GM18498 (cell line): Measurements from ENCODE around the gene AHCTF1.
"Not testable (repeated sequence)": the region's sequence is repeated elsewhere in the genome, so short reads cannot be mapped to it uniquely, and the experiment has no call there.

Experiments used
- ATAC-seq: cut with Tn5 transposase; IDR thresholded peaks from one replicate; pipeline ENCODE4 v1.9.1; 2021; ENCODE audit warnings: mild to moderate bottlenecking, moderate library complexity; ENCODE audit not compliant: unreplicated experiment

Gene AHCTF1

DNA sequence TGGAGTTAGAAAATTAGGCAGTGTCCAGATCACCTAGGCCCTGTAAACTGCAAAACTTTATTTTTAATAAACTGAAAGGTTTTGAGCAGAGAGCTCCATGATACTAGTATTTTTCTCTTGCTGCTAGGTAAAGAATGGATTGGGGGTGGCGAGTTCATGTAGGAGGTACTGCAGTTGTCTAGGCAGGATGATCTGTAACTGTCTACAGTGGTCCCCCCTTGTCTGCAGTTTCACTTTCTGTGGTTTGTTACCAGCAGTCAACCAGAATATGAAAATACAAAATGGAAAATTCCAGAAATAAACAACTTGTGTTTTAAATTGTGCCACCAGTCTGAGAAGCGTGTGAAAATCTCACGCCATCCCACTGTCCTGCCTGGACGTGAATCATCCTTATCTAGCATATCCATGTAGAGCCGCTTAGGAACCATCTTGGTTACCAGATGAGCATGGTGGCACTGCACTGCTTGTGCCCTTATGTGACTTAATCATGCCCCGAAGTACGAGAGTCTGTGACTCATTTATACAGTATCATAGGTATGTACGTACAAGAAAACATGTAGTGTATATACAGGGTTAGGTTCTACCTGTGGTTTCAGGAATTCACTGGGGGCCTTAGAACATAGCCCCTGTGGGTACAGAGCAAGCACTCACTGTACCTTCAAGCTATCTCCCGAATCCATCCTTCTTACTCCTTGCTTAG is 94.2 kb downstream of the AHCTF1 start:
- peak; percentile 68 for ATAC-seq

DNA sequence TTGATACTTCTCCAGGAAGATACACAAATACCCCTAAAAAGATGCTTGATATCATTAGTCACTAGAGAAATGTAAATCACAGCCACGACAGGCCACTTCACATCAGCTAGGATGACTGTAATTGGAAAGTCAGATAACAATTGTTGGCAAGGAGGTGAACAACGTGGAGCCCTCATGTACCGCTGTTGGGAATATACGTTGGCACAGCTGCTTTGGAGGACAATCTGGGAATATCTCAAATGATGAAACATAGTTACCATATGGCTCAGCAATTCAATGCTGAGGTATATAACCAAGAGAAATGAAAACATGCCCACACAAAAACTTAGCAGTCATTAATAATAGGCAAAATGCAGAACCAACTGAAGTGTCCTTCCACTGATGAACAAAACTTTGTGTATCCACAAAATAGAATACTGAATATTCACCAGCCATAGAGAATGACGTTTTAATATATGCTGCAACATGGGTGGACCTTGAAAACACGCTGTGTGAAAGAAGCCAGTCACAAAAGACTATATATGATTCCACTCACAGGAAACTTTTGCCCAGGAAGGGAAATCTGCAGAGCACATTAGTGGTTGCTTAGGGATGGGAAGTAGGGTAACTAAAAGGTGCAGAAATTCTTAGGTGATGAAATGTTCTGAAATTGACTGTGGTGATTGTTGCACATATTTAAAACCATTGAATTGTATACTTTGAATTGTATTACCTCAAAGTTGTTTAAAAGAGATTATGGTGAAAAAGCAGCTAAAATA is 95.4 kb downstream of the AHCTF1 start:
- no peak for ATAC-seq

DNA sequence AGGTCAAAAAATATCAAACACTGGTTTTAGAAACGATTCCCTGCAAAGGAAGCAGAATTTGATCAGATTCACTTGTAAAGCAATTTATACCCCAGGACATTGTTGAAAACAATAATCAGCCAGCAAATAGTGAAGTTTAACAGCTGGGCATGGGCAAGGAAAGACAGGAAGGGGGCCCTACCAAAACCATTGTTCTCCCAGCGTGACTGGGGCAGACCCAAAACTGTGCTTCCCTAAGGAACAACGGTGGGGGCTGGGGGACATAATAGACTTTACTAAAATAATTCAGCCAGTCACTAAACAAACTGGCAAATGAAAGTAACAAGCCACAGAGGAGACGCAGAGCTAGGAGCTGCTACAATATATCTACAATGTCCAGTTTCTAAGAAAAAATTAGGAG is 100.2 kb downstream of the AHCTF1 start:
- ATAC-seq: no peak

GRCh38 chr1:246828818-246829217 is 102.9 kb downstream of the AHCTF1 start:
- ATAC-seq: no peak

DNA sequence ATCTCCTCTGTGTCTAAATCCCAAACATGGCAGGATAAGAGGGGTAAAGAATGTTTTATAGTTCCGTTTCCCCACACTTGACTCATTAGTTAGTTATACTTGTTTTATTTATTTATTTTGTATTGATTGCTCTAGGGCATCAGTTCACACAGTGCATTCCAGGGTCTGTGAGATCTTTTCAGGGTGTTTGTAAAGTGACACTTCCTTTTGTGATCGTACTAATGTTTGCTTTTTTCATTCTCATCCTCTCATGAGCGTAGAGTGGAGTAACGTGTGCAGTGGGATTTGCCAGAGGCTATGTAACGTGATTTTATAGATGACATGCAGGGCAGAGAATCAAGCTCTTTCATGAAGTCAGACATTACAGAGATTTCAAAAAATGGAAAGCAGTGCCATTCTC is 104.4 kb downstream of the AHCTF1 start:
- ATAC-seq: no peak

GRCh38 chr1:246825557-246826175 is 106.1 kb downstream of the AHCTF1 start:
- no peak for ATAC-seq

DNA sequence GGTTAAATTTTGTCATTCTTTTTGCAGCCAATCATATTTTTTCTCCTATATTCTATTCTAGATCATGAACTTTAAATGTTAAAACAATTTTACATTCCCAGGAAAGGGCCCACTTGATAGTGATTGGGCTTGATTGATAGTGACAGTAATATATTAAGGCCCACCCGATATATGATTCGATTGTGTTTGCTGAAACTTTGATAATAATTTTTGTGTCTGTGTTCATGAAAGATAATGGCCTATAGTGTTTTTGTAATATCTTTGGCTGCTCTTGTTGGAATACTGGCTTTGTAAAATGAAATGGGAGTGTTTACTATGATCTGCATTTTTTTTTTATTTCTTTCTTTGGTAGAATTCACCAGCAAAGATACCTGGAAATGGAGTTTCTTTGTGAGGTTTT is 107.2 kb downstream of the AHCTF1 start:
- no peak for ATAC-seq

- not testable (repeated sequence) for ATAC-seq
Observed at GRCh38 chr1:246822154-246822553, 109.6 kb downstream of the AHCTF1 start.

DNA sequence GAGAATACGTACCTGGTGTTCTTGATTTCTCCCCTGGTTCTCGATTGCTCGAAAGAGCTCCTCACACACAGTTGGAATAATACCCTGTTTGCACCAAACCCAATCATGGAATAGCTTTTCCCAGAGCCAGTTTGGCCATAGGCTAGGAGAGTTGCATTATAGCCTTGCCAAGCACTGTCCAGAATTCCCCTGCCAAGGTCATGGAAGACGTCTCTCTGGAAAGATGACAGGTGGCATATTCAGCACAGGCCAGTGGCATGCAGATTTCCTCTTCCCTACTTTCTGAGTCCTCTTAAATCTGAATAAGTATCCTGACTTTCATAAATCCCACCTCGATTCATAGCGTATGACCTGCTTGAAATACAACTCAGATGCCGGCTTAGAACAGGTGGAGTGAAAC is 111.1 kb downstream of the AHCTF1 start:
- no peak for ATAC-seq

DNA sequence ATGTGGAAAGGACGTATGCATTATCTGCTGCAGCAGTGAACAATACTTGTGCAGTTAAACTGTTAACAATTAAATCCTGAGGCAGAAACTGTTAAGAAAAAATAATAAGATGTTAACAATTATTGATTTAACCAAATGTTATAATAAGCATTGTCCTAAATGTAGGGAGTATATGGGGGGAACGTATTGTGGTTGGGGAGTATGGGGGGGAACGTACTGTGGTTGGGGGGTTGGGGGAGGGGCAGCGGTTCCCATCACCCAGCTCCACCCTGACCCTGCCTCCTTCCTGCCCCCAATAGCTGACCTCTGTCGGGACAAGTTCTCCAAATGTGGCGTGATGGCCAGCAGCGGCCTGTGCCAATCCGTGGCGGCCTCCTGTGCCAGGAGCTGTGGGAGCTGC is 114.0 kb downstream of the AHCTF1 start:
- ATAC-seq: not testable (repeated sequence)

DNA sequence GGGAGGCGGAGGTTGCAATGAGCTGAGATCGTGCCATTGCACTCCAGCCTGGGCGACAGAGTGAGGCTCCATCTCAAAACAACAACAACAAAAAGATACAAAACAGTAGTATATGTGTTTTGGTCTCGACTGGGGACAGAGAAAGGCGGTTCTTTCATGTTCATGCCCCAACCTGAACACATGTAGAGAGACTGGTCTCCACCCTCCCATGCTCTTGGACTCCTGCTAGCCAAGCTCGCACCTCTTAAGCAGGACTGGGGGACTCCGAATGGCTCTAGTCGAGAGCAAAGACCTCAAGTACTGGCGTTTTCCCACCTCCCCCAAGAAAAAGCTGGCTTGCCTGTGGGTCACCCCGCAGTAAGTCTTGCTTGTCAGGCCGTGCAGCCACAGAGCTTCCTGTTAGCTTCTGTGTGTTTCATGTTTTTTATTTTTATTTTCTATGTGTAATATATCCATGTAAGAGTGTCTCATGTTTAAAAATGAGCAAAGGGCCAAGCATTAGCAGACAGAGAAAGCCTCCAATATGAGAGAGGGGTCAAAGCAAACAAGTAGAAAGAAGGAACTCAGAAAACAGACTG is 116.0 kb downstream of the AHCTF1 start:
- peak; percentile 74 for ATAC-seq

DNA sequence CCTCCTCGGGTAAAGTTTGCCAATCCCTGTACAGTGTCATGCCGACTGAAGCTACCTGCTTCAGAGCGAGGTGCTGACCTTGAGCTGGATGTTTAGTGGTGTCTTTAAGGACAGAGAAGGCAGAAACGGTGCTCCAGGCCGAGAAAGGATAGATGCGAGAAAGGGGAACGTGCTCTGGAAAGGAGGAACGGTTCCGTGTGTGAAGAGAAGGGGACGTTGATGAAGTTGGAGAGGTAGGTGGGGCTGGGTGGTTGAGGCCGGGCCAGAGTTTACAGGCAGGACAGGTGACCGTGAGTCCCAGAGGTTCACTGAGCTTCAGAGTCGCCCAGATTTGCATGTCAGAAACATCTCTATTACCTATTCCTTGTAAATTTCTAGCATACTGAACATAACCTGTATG is 116.9 kb downstream of the AHCTF1 start:
- ATAC-seq: no peak

- not testable (repeated sequence) for ATAC-seq
Observed at GRCh38 chr1:246813325-246813724, 118.4 kb downstream of the AHCTF1 start.

DNA sequence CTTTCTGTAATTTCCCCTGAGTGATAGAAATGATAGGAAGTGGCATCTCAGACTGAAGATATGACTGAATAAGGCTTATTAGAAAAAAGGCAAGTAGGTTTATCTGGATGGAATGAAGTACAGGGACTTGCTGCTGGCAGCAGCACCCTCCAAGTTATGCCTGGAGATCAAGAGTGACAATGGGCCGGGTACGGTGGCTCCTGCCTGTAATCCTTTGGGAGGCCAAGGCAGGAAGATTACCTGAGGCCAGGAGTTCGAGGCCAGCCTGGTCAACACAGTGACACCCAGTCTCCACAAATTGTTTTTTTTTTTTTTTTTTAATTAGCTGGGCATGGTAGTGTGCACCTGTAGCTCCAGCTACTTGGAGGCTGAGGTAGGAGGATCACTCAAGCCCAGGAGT is 119.8 kb downstream of the AHCTF1 start:
- no peak for ATAC-seq

- ATAC-seq: no peak
Observed at GRCh38 chr1:246809473-246809872, 122.3 kb downstream of the AHCTF1 start.

DNA sequence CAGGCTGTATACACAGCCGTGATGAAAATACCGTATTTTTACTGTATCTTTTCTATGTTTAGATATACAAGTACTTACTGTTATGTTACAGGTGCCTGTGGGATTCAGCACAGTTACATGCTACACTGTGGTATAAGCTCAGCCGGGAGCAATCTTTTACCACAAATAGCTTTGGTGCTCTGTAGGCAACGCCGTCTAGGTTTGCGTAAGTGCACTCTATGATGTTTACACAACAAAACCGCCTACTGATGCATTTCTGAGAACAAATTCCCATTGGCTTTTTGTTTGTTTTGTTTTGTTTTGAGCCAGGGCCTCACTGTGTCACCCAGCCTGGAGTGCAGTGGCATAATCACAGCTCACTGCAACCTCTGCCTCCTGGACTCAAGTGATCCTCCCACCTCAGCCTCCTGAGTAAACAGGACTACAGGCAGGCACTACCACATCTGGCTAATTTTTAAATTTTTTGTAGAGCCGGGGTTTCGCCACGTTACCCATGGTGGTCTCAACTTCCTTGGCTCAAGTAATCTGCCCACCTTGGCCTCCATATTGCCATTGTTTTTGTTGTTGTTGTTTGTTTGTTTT is 126.5 kb downstream of the AHCTF1 start:
- no peak for ATAC-seq

GRCh38 chr1:246803883-246804282 is 127.9 kb downstream of the AHCTF1 start:
- no peak for ATAC-seq

GRCh38 chr1:246803373-246803772 is 128.4 kb downstream of the AHCTF1 start:
- no peak for ATAC-seq

GRCh38 chr1:246801241-246802020 is 130.3 kb downstream of the AHCTF1 start:
- ATAC-seq: no peak

DNA sequence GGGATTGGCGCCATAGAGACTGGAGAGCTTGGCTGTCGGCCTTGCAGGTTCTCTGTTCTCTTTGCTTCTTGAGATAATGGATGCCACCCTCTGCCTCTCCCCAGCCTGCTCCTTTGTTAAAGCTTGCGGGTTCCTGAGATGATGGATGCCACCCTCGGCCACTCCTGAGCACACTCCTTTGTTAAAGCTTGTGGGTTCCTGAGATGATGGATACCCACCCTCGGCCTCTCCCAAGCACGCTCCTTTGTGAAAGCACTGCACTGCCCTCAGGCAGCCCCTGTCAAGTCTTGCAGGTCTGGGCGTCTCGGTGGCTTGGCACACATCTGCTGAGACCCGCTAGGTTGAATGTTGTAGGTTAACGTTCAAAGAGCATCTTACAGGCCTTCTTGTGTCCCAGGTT is 131.0 kb downstream of the AHCTF1 start:
- no peak for ATAC-seq

DNA sequence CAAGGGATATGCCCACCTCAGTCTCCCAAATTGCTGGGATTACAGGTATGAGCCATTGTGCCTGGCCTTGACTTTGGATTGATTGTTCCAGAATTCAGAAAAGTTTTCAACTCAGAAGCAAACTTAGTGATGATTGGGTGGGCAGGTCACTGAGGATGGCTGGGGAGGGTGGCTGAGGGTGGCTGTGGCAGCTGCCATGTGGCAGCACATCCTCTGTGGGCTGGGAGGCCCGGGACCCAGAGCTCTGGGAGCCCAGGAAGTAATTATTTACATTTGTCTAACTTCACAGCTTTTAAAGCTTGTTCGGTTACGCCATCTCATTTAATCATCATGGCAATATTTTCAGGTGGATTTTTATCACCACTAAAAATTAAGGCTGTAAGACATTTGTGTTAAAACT is 131.4 kb downstream of the AHCTF1 start:
- ATAC-seq: no peak
